ENCODE results near the gene ASPRV1. TPM values are rescaled to one million over a fixed set of nuclear protein-coding genes. Genes with fewer than 3 reads are reported as not detected.

Gene ASPRV1
- 10 to 100 TPM in 1 of 4 donors, 1 to 10 TPM in 3; 2.5 to 11.2 (median 5.1) TPM for total RNA-seq

GRCh38 chr2:69961496-69961895 is at the start of gene ASPRV1:
ASPRV1 (minus strand) TSS chr2:69961631; CDS start chr2:69961436, 195 bp downstream.
- TF ChIP-seq CTCF (IDR thresholded peaks at IDR 0.05) (no peak), POLR2A (IDR thresholded peaks at IDR 0.05) (no peak), EP300 (IDR thresholded peaks at IDR 0.05) (no peak)
- Histone ChIP-seq H3K4me3 (no peak within 1 kb of the TSS), H3K27me3 (no peaks in the 10 kb centered on the region), H3K27ac (no peak within 1 kb of the TSS), H3K36me3 (peaks cover 0 to 13% (median 0%) of the 10 kb centered on the region in 3 donors), H3K4me1 (no peaks in the 10 kb centered on the region), H3K9me3 (no peaks in the 10 kb centered on the region)
- 77 to 85% methylated on average over 14 of the region's 14 CpGs for WGBS, 2 donors
- no peak for DNase-seq (ENCODE audit: low spot score in 2 of 2)

GRCh38 chr2:70010576-70011111 is 49.2 kb upstream of the ASPRV1 start:
- TF ChIP-seq POLR2A (IDR thresholded peaks at IDR 0.05): no peak
- no peak for TF ChIP-seq EP300 (IDR thresholded peaks at IDR 0.05)
- no peak for TF ChIP-seq CTCF (IDR thresholded peaks at IDR 0.05)
- DNase-seq (ENCODE audit: low spot score in 2 of 2): no peak
- 34 to 40% methylated on average over 2 of the region's 2 CpGs for WGBS, 2 donors
- no peaks in the 10 kb centered on the region for H3K9me3 ChIP-seq
- H3K27me3 ChIP-seq: no peaks in the 10 kb centered on the region
- H3K4me3 ChIP-seq: no peak overlapping the region
- H3K4me1 ChIP-seq: no peaks in the 10 kb centered on the region
- peak overlapping the region in 1 of 4 donors; percentile 38 for H3K27ac ChIP-seq
- H3K36me3 ChIP-seq: peaks cover 0 to 15% (median 0%) of the 10 kb centered on the region in 3 donors

- DNase-seq (ENCODE audit: low spot score in 2 of 2): no peak
- no peaks in the 10 kb centered on the region for H3K9me3 ChIP-seq
- peaks cover 0 to 9% (median 0%) of the 10 kb centered on the region in 3 donors for H3K36me3 ChIP-seq
- H3K27ac ChIP-seq: peak overlapping the region in 1 of 4 donors; percentile 48
- 81 to 89% methylated on average over 12 of the region's 12 CpGs for WGBS, 2 donors
- H3K4me3 ChIP-seq: no peak overlapping the region
- H3K4me1 ChIP-seq: no peaks in the 10 kb centered on the region
- TF ChIP-seq CTCF (IDR thresholded peaks at IDR 0.05): no peak
- TF ChIP-seq POLR2A (IDR thresholded peaks at IDR 0.05): no peak
- no peak for TF ChIP-seq EP300 (IDR thresholded peaks at IDR 0.05)
- no peaks in the 10 kb centered on the region for H3K27me3 ChIP-seq
Measured at GRCh38 chr2:70009762-70010575, 48.5 kb upstream of the ASPRV1 start.

- Histone ChIP-seq H3K4me3 (no peak overlapping the region), H3K27ac (no peak overlapping the region), H3K9me3 (no peaks in the 10 kb centered on the region), H3K36me3 (peaks cover 0 to 9% (median 0%) of the 10 kb centered on the region in 3 donors), H3K27me3 (no peaks in the 10 kb centered on the region), H3K4me1 (no peaks in the 10 kb centered on the region)
- no peak for DNase-seq (ENCODE audit: low spot score in 2 of 2)
- TF ChIP-seq POLR2A (IDR thresholded peaks at IDR 0.05) (no peak), EP300 (IDR thresholded peaks at IDR 0.05) (no peak), CTCF (IDR thresholded peaks at IDR 0.05) (no peak)
- 90 to 95% methylated on average over 3 of the region's 3 CpGs for WGBS, 2 donors
Measured at GRCh38 chr2:70008290-70008689, 46.9 kb upstream of the ASPRV1 start.

GRCh38 chr2:70007151-70007550 is 45.7 kb upstream of the ASPRV1 start:
- H3K27me3 ChIP-seq: no peaks in the 10 kb centered on the region
- TF ChIP-seq CTCF (IDR thresholded peaks at IDR 0.05): no peak
- TF ChIP-seq EP300 (IDR thresholded peaks at IDR 0.05): no peak
- no peak for TF ChIP-seq POLR2A (IDR thresholded peaks at IDR 0.05)
- WGBS, 2 donors: 93 to 95% methylated on average over 13 of the region's 13 CpGs
- H3K36me3 ChIP-seq: peaks cover 0 to 9% (median 0%) of the 10 kb centered on the region in 3 donors
- no peaks in the 10 kb centered on the region for H3K9me3 ChIP-seq
- no peak for DNase-seq (ENCODE audit: low spot score in 2 of 2)
- no peak overlapping the region for H3K27ac ChIP-seq
- no peak overlapping the region for H3K4me3 ChIP-seq
- no peaks in the 10 kb centered on the region for H3K4me1 ChIP-seq
